ENCODE results near the gene MAP2K1. TPM values are rescaled to one million over a fixed set of nuclear protein-coding genes. Genes with fewer than 3 reads are reported as not detected.

MAP2K1 gene
- total RNA-seq, 2 donors from 2014 or later, result 31.3 to 36.4 TPM

DNA sequence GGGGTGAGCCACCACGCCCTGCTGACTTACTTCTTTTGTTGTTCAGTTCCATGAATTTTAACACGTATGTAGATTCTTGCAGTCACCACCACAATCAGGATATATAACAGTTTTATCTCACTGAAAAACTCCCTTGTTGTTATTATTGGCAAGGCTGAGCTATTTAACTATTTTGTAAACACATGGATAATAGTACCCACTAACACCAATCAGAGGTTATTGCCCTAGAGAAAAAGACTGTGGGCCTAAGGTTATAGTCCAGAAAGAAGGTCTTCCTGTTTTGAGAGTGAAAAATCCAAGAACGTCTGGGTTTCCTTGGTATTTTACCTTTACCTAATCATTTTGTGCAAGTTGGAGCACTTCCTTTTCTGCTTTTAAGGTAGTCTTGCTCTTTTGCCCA is 127.9 kb downstream of the MAP2K1 start:
- Histone ChIP-seq H3K27me3 (no peaks in the 10 kb centered on the region), H3K4me3 (no peak overlapping the region), H3K36me3 (no peaks in the 10 kb centered on the region), H3K9me3 (no peaks in the 10 kb centered on the region), H3K4me1 (no peaks in the 10 kb centered on the region), H3K27ac (no peak overlapping the region)
- no peak for DNase-seq (ENCODE audit: low spot score)
- TF ChIP-seq, protein P1, sequence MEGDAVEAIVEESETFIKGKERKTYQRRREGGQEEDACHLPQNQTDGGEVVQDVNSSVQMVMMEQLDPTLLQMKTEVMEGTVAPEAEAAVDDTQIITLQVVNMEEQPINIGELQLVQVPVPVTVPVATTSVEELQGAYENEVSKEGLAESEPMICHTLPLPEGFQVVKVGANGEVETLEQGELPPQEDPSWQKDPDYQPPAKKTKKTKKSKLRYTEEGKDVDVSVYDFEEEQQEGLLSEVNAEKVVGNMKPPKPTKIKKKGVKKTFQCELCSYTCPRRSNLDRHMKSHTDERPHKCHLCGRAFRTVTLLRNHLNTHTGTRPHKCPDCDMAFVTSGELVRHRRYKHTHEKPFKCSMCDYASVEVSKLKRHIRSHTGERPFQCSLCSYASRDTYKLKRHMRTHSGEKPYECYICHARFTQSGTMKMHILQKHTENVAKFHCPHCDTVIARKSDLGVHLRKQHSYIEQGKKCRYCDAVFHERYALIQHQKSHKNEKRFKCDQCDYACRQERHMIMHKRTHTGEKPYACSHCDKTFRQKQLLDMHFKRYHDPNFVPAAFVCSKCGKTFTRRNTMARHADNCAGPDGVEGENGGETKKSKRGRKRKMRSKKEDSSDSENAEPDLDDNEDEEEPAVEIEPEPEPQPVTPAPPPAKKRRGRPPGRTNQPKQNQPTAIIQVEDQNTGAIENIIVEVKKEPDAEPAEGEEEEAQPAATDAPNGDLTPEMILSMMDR (IDR thresholded peaks at IDR 0.05), result no peak

DNA sequence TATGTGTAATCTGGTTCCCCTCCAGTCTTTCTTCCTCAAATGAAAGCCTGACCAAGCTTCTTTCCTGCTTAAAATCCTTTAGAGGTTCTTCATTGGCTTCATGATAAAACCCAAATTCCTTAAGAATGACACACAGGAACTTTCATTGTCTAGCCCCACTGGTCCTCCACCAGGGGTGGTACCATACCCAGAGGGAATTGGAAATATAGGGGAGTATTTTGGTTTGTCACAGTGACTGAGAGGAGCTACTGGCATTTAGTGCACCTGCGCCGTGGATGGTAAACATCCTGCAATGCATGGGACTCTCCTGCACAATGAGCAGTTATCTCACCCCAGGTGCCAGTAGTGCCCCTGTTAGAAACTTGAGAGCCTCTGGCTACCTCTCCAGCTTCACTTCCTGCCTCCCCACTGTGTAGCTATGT is 129.2 kb downstream of the MAP2K1 start:
- TF ChIP-seq, protein P1 (IDR thresholded peaks at IDR 0.05), result no peak
- Histone ChIP-seq H3K4me1 (no peaks in the 10 kb centered on the region), H3K4me3 (no peak overlapping the region), H3K27ac (no peak overlapping the region), H3K27me3 (no peaks in the 10 kb centered on the region), H3K9me3 (no peaks in the 10 kb centered on the region), H3K36me3 (no peaks in the 10 kb centered on the region)
- no peak for DNase-seq (ENCODE audit: low spot score)

DNA sequence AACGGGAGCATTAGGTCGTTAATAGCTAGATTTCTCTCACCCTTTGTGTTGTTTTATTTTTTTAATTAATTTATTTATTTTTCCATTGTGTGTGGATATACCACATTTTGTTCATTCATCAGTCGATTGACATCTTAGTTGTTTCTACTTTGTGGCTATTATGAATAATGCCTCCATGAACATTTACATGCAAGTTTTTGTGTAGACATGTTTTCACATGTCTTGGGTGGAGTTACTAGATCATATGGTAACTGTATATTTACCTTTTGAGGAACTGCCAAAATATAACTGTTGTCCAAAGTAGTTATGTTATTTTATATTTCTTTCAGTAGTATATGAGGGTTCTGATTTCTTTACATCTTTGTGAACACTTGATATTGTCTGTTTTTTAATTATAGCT is 137.2 kb downstream of the MAP2K1 start:
- no peaks in the 10 kb centered on the region for H3K36me3 ChIP-seq
- no peak overlapping the region for H3K27ac ChIP-seq
- TF ChIP-seq, protein P1 (IDR thresholded peaks at IDR 0.05), result no peak
- no peaks in the 10 kb centered on the region for H3K27me3 ChIP-seq
- DNase-seq (ENCODE audit: low spot score), result no peak
- H3K9me3 ChIP-seq, result no peaks in the 10 kb centered on the region
- no peaks in the 10 kb centered on the region for H3K4me1 ChIP-seq
- H3K4me3 ChIP-seq, result no peak overlapping the region

DNA sequence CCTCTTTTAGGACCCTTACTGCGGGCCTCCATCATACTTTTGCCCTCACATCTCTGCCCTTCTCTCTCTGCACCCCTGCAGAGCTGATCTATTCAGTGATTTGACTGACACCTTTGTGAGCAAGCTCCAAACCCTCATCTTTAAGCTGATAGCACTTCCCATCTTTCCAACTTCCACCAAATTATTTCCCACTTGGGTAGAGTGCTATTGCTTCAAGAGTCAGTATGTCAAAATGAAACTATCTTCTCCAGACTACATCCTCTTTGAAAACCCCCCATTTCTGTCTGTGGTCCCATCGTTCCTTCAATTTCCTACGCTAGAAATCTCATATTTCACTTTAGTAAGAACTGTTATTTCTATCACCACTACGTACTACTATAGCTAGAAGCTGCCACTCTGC is 138.1 kb downstream of the MAP2K1 start:
- Histone ChIP-seq H3K4me1 (no peaks in the 10 kb centered on the region), H3K4me3 (no peak overlapping the region), H3K27ac (no peak overlapping the region), H3K27me3 (no peaks in the 10 kb centered on the region), H3K36me3 (no peaks in the 10 kb centered on the region), H3K9me3 (no peaks in the 10 kb centered on the region)
- TF ChIP-seq, protein P1 (IDR thresholded peaks at IDR 0.05), result no peak
- no peak for DNase-seq (ENCODE audit: low spot score)

DNA sequence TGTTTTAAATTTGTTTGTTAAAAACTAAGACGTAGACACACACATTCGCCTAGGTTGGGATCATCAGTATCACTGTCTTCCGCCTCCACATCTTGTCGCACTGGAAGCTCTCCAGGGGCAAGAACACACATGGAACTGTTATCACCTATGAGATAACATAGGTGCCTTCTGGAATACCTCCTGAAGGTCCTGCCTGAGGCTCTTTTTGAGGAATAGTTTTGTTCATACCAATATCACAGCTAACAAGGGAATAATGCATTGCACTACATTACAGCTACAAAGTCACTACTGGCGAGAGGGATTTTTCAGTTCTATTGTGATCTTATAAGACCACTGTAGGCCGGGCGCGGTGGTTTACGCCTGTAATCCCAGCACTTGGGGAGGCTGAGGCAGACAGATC is 148.3 kb downstream of the MAP2K1 start:
- no peaks in the 10 kb centered on the region for H3K27me3 ChIP-seq
- no peaks in the 10 kb centered on the region for H3K4me1 ChIP-seq
- H3K36me3 ChIP-seq, result no peaks in the 10 kb centered on the region
- H3K4me3 ChIP-seq, result no peak overlapping the region
- no peak overlapping the region for H3K27ac ChIP-seq
- TF ChIP-seq, protein P1 (IDR thresholded peaks at IDR 0.05), result no peak
- DNase-seq (ENCODE audit: low spot score), result no peak
- H3K9me3 ChIP-seq, result no peaks in the 10 kb centered on the region

Small RNA genes within 50 kb of the gene (microRNA-seq; reads per million reads assigned to microRNA genes)
- gene MIR4512 (ENCODE audit: borderline number of aligned reads in 2 of 2, borderline replicate concordance in 1 of 2), result 0 reads per million in 2 donors

Other genes starting within 250 kb of the MAP2K1 start
- gene MEGF11, start 133.2 kb upstream of the MAP2K1 start, total RNA-seq, result not detected
- 10 to 100 TPM; 23.6 to 54.7 TPM for gene DIS3L, start 93.3 kb upstream of the MAP2K1 start, total RNA-seq
- 1 to 10 TPM; 1.4 to 5.7 TPM for gene TIPIN, start 30.2 kb upstream of the MAP2K1 start, total RNA-seq
- gene SNAPC5, start 110.8 kb downstream of the MAP2K1 start, total RNA-seq, result 10 to 100 TPM; 27.6 to 35.3 TPM
- 1,000 to 10,000 TPM; 2,054 to 2,622 TPM for gene RPL4, start 117.9 kb downstream of the MAP2K1 start, total RNA-seq
- under 1 TPM; 0.89 to 0.98 TPM for gene ZWILCH, start 118.4 kb downstream of the MAP2K1 start, total RNA-seq
- not detected for gene LCTL, start 179.1 kb downstream of the MAP2K1 start, total RNA-seq

Data from right atrium auricular region (tissue), 2 donors.